Stimulated activated CD4-positive, alpha-beta T cell treated with anti-CD3 and anti-CD28 coated beads, Interleukin-1b, Interleukin-23, amount 100 ng/mL, for 24 hours (primary cell): ENCODE results near the gene SWI5.
"Not testable (repeated sequence)": the region's sequence is repeated elsewhere in the genome, so short reads cannot be mapped to it uniquely, and the experiment has no call there.

Experiments
- DNase-seq, 4 experiments: peaks; one replicate each; pipeline ENCODE4 v3.0.0-alpha.2; 2020; ENCODE audit warnings: low read depth in 4 of 4, low spot score in 1 of 4

The SWI5 gene

DNA sequence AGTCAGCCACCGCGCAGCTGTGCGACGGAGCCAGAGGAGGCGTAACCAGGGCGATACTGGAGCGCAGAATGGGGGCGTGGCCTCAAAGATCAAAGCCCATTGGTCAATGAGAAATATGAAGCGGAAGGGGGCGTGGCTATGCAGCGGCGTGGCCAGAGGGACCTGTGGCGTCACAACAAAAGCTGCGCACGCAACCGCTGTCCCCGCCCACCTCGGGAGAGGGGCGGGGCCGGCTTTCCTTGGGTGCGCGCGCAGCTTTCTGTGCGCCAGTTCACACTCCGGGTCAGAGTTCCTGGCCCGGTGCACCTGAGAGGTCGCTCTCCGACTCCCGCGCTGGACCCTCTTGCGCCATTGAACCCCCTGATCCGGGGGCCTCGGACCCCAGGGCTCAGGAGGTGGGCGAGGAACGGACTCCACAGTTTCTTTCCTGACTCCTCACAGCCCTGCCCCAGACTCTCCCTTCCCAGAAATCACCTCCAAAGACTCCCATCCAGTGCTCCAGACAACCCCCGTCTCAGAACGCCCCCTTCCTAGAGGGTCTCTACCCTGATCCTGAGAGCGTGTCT lies at the start of gene SWI5:
Gene SWI5 (plus strand): TSS at position 269 of the 566 bp plus-strand sequence.
- peak; percentile 100 for DNase-seq

DNA sequence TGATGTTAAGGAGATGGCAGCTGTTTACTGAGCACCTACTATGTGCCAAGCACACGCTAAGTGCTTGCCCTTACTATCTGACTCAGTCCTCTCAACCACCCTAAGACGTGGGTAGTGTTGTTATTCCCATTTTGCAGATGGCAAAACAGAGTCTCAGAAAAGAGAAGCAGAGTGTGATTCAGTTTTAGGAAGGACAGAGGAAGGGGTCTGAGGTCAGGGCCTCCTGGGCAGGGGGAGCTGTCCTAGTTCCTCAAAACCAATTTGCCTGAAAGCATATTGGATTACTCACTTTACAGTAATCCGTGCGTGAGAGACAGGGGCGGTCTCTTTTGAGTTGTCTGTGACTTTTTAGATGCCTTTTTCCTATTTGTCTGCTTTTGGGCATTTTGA lies 49.7 kb upstream of the SWI5 start:
- DNase-seq, result no peak

DNA sequence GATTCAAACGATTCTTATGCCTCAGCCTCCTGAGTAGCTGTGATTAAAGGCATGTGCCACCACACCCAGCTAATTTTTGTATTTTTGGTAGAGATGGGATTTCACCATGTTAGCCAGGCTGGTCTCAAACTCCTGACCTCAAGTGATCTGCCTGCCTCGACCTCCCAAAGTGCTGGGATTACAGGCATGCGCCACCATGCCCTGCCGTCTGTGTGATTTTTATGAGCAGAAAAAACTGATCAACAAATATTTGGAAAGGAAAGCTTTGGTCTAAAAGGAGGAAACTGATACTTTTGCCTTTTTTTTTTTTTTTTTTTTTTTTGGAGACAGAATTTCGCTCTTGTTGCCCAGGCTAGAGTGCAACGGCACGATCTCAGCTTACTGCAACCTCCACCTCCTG lies 45.2 kb upstream of the SWI5 start:
- DNase-seq, result not testable (repeated sequence)

DNA sequence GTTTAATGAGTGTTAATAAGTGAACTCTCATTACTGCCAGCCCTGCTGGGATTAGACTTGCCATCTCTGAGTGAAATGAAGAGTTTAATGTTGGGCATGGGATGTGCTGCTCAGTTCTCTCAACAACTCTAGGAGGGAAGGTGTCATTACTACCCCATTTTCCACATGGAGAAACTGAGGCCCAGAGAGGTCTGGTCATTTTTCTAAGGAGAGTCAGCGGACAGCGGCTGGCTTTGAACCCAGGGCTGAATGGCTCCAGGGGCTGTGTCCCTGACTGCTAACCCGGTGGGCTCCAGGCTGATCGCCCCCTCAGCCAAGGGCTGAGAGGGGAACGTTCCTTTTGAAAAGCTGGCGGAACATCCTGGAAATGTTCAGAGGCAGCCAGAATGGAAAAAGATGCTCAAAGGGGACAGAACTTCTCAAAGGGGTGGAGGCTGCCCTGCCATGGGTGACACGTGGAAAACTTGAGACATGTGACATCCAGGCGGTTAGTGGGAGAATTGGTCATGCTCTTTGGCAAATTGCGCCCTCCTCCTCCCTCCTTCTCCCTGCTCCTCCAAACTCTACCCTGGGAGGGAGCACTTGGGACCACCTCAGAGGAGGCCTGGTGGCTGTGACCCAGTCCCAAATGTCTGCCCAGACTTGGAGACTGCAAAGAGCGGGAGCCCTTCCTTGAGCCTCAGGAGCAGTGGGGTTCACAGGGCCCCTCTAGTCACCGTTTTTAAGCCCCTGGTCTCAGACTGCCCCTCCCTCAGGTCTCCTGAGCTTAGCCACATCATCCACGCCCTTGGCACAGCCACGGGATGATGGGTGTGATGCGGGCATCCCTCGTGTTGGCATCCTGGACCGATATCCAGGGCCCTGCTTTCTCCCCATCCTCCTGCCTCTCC lies 44.2 kb upstream of the SWI5 start:
- no peak for DNase-seq

DNA sequence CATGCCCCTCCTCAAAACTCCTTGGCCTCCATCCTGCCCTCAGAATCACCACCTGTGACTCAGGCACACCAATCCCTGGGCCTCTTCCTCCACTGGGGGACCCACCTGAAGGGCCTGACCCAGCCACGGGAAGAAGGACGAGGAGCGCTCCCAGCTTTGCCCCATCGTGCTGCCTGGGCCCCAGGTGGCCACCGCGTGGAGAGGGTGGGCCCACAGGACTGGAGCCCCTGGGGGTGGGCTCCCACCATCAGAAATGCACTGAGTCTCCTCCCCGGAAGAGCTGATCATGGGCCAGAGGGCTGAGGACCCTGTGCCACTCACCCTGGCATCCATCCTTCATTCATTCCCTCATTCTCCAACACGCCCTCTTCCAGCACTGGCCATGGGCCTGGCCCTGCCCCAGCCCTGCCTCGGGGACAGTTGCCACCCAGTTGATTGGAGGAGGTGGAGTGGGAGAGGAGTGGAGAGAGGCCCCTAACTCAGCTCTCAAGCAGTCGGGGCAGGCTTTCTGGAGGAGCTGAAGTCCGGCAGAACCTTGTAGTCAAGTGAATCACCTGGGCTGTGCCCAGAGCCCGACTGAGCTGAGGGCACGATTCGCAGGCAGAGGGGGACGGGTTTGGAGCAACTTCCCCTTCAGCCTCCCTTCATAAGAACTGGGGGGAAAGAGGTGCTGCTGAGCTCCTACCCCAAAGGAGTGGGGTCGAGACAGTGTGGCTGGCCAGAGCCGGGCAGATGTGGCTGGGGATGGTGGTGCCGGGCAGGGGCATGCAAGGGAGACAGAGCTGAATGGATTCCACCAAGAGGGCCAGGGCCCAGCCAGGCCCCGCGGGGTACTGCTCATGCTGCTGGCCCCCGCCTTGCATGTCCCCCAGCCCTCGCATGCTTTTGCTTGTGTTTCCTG lies 43.3 kb upstream of the SWI5 start:
- DNase-seq, result no peak

DNA sequence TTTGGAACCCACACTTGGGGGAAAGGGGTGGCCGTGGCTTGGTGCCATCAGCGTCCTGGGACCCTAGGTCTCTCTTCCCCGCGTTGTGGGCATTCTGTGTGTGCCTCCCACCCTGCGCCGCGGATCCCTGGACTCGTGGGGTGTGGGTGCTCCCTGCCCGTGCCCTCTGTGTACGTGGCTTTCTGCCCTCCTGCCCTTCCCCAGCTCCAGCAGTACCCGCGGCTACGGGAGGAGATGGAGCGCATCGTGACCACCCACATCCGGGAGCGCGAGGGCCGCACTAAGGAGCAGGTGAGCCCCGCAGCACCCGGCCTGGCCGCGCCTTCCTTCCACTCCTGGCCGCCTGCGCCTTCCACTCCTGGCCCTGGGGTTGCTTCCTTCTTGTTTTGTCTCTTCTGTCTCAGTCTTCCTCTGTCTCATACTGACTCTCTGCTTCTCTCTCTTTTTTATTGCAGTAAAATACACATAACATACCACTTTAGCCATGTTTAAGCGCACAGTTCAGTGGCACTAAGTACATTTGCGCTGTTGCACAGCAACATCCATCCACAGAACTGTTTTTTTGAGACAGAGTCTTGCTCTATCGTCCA lies 42.2 kb upstream of the SWI5 start:
- DNase-seq, result no peak

DNA sequence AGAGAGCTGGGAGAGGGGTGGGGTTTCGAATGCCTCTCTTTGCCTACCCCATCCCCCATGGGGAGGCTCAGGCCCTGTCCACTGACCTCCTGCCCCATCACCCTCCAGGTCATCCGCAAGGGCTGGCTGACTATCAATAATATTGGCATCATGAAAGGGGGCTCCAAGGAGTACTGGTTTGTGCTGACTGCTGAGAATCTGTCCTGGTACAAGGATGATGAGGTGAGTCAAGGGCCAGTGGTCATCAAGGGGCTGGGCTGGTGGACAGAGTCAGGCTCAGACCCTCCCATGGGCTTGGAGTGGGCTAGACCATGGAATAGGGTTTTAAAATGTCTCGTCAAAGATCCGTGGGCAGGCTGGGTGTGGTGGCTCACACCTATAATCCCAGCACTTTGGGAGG lies 34.0 kb upstream of the SWI5 start:
- DNase-seq, result no peak

DNA sequence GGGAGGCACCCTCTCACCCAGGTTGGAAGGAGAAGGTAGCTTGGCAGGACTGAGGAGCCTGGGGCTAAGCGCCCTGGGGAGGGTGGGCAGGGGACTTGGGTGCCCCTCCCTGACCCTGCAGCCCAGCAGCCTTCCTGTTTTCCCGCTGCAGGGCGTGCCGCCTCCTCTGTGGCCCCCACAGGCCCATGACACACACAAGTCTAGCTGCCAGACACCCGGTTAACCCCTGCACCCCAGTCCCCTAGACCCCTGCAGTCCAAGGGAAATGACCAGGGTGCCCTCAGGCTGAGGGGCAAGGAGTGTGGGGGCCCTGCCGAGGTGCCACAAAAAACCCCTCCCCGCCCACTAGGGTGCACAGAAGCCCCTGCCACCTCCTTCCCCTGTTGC lies 33.3 kb upstream of the SWI5 start:
- DNase-seq, result no peak

DNA sequence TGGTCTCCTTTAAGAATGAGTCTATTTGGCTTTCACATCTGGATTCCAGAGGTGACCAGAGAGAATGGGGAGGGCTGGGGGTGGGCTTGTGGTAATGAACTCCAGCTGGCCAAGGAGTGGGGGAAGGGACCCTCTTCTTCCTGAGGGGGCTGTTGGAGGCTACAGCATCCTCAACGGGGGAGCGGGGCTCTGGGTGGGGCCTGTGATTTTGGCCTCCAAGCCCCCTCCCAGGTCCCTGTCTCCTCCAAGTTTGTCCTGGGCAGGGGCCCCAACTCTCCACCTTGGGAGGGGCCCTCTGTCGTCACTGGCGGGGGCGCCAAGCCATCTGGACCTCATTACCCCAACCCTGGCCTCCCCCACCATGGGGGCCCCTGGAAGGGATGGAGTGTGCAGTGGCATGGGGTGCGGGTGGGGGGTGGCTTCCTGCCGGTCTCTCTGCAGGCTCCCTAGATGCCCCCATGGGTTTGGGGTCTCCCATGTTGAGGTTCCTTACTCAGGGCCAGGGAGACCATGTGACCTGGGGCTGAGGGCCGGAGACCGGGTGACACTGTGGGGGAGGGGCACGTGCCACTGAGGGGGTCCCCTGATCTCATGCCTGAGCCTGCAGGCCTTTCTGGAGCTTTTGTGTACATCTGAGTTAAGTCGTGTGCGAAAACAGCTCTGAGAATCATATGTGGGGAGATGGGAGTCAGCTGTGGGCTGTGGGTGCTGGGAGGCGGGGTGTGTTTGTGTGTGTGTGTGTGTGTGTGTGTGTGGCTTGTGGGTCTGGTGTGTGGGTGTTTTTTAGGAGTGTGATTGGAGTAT lies 32.7 kb upstream of the SWI5 start:
- no peak for DNase-seq

DNA sequence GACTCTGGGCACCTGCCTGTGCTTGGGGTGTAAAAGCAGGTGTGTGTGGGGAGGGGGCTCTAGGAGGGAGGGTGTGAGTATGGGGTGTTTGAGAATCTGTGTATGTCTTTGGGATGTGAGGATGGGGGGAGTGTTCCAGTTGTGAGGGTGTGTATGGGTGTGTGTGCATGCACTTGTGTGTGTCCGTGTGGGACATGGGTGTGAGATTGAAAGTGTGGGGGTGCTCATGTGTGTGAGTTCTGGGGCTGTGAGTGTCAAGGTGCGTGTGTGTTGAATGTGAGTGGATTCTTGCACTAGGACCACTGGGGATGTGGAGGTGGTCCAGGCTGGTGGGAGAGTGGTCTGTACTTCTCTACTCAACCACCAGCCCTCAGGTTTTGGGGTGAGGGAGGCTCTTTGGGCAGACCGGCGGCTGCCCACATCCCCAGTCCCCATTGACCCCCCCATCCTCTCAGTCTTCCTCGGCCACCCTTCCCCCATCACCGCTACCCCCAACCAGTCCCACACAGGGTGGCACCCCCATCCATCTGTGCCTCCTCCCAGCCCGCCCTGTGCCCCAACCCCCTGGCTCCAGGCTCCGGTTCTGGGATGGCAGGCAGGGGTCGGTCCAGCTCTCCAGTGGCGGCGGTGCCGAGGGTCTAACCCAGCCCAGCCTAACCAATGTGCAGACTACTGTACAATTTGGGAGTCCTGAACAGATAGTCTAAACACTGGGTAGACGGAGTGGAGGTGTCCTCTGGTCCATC lies 31.8 kb upstream of the SWI5 start:
- no peak for DNase-seq

DNA sequence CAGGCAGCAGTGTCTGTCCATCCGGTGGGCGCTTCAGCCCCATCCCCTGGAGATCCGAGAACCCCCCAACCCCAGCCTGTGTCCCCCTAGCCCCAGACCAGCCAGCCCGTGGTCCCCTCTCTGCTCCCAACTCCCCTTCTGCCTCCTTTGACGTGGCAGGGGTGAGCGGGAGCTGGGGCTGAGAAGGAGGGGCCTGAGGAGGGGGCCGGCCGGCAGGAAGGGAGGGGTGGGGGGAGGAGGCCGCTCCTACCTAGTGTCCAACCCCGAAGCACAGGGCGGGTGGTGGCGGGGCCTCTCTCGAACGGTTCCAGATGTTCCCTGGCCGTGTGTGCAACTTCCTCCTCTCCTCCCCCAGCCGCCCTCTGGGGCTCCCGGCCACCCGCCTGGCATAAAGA lies 31.2 kb upstream of the SWI5 start:
- no peak for DNase-seq

DNA sequence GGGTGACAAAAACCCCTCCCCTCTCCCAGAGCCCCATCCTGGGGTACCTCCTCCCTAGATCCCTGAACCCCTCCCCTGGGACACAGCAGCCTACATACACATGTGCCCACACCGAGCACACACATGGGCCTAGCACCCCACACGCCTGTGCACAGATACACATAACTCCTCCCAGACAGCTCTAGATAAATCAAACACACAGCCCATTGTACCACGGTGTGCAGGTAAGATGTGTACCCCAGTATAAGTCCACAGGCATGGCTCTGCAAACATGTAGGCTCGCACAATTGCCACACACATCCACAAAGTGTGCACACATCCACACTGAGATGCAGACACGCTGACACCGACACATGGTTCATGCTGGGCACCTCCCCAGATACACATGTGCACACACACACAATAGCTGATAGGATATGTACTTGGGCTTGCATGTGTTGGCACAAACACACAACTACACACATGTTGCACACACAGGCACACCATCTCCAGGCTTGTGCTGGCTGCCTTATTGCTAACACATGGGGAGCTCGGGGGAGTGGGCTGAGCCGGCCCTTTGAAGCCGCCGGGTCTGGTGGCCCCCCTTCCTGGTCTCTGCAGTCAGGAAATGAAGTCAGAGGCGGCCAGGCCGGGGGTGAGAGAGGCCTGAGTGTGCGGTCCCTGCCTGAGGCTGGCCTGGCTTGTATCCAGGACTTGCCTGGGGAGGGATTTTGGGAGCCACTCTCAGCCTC lies 30.5 kb upstream of the SWI5 start:
- no peak for DNase-seq

DNA sequence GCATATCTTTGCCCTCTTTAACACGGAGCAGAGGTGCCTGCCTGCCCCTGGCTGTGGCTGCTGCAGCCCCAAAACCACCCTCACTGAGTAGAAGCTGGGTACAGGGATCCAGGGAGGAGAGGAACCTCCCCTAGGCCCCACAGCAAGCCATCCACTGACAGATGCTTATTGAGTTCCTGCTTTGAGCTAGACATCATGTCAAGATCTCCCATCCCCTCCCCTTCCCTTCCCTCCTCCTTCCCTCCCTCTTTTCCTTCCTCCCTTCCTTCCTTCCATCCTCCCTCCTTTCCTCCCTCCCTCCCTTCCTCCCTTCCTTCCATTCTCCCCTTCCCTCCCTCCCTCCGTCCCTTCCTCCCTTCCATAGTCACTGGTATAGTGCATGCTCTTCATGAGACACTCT lies 29.6 kb upstream of the SWI5 start:
- no peak for DNase-seq

DNA sequence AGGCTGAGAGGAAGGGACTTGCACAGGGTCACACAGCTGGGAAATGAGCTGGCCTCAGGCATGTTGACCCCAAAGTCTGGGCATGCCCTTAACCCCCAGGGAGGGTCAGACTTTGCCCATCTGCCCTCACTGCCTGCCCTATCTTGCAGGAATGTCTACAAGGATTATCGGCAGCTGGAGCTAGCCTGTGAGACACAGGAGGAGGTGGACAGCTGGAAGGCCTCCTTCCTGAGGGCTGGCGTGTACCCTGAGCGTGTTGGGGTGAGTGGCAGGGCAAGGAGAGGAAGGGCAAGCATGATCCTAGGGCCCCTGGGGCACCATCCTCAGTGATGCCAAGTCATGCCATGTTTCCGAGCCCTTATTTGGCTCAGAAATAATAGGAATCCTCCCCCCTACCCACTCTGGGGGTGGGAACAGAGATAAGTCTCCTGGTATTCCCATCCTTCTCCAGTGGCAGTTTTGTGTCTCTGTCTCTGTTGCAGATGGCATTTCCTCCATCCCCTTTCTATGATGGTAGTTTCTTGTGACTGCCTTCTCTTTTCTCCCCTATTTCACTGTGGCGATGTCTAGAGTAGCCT lies 28.8 kb upstream of the SWI5 start:
- DNase-seq, result no peak

DNA sequence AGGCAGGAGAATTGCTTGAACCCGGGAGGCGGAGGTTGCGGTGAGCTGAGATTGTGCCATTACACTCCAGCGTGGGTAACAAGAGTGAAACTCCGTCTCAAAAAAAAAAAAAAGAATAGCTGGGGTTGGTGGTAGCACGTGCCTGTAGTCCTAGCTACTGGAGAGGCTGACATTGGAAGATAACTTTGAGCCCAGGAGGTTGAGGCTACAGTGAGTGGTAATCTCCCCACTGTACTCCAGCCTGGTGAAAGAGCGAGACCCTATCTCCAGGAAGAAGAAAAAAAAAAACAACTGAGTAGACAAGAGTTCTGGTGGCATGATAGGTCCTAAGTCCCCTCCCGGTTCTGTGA lies 26.5 kb upstream of the SWI5 start:
- DNase-seq, result no peak

DNA sequence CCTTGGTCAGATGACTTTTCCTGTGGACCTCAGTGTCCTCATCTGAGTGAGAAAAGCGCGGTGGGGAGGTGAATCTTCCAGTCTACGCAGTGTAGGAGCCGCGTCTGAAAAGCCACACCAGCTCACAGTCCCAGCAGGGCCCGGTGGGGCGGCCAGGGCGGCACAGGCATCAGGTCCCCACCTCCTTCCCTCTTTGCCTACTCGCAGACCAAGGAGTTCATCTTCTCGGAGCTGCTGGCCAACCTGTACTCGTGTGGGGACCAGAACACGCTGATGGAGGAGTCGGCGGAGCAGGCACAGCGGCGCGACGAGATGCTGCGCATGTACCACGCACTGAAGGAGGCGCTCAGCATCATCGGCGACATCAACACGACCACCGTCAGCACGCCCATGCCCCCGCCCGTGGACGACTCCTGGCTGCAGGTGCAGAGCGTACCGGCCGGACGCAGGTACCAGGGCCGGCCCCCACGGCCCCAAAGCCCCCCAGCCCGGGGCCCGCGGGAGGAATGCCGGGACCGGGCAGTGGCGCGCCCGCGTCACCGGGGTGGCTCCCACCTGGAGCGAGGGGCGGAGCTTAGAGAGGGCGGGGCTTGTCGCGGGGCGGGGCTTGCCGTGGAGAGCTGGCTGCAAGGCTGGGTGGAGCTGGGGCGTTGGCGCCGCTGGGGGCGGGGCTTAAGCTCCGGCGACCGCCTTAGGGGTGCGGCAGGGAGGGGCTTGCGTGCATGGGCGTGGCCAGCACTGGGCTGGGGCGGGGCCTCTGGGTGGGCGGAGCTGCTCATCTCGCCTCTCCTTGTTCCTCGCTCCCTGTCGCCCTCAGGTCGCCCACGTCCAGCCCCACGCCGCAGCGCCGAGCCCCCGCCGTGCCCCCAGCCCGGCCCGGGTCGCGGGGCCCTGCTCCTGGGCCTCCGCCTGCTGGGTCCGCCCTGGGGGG lies 25.9 kb upstream of the SWI5 start:
- peak; percentile 94 to 99 (median 97) for DNase-seq

DNA sequence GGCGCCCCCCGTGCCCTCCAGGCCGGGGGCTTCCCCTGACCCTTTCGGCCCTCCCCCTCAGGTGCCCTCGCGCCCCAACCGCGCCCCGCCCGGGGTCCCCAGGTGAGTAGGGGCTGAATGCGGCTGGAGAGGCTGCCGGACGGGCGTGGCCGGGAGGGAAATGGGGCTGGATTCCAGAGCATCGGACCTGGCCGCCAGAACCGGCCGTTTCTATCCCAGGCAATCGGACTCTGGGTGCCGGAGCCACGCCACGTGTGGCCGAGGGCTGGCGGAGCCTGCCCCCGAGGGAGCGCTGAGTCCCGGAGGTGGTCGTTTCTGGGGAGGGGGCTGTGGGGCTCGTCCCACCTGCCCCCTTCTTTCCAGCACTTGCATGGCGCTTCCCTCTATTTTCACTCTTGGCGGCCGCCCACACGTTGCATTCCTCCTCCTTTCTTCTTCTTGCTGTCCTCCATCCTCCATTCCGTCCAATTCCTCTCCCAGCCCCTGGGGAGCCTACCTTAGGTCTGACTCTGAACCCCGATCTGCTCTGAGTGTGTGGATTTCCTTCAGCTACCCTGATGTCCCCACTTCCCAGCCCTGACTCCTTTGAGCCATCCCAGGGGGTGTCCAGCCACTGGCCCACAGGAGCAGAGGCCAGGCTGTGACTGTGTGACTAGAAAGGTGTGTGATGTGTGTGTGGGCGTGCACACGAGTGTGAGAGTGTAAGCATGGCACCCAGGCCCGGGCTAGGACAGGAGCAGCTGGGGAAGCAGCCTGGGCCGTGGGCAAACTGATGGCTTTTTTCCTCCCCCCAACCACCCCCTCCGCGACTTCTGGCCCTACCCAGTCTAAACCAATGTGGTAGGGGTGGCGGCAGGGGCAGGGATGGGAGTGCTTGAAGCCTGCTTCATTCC lies 25.0 kb upstream of the SWI5 start:
- DNase-seq, result no peak
